AML-193 (cell line): ENCODE measurements around the gene APP.

Experiments
- DNase-seq, 2 experiments: peaks; one replicate each; lab custom pipeline; 2025; lab: John Stamatoyannopoulos, UW

APP gene

GRCh38 chr21:25977068-25977611, 193.4 kb downstream of the APP start:
- DNase-seq = no peak

GRCh38 chr21:25974964-25975363, 195.6 kb downstream of the APP start:
- DNase-seq = no peak

GRCh38 chr21:25970254-25970930, 200.2 kb downstream of the APP start:
- DNase-seq = no peak

- DNase-seq = no peak
Measured at GRCh38 chr21:25967901-25968438, 202.6 kb downstream of the APP start.

- DNase-seq = peak; percentile 67 to 75
Measured at GRCh38 chr21:25967181-25967900, 203.2 kb downstream of the APP start.

GRCh38 chr21:25965951-25966707, 204.4 kb downstream of the APP start:
- no peak for DNase-seq

GRCh38 chr21:25964926-25965325, 205.6 kb downstream of the APP start:
- no peak for DNase-seq

- no peak for DNase-seq
Measured at GRCh38 chr21:25964015-25964414, 206.6 kb downstream of the APP start.

GRCh38 chr21:25963181-25963580, 207.4 kb downstream of the APP start:
- no peak for DNase-seq

GRCh38 chr21:25961042-25961441, 209.5 kb downstream of the APP start:
- no peak for DNase-seq

- no peak for DNase-seq
Measured at GRCh38 chr21:25960402-25960801, 210.2 kb downstream of the APP start.

- no peak for DNase-seq
Measured at GRCh38 chr21:25959799-25960198, 210.8 kb downstream of the APP start.

GRCh38 chr21:25956993-25957714, 213.4 kb downstream of the APP start:
- DNase-seq = no peak

- DNase-seq = no peak
Measured at GRCh38 chr21:25955646-25956045, 214.9 kb downstream of the APP start.

- DNase-seq = no peak
Measured at GRCh38 chr21:25953659-25954058, 216.9 kb downstream of the APP start.

GRCh38 chr21:25953196-25953595, 217.4 kb downstream of the APP start:
- no peak for DNase-seq

- DNase-seq = no peak
Measured at GRCh38 chr21:25952306-25952705, 218.3 kb downstream of the APP start.

GRCh38 chr21:25949701-25950100, 220.9 kb downstream of the APP start:
- no peak for DNase-seq

- no peak for DNase-seq
Measured at GRCh38 chr21:25944672-25945213, 225.8 kb downstream of the APP start.

GRCh38 chr21:25944082-25944481, 226.5 kb downstream of the APP start:
- DNase-seq = no peak

GRCh38 chr21:25942135-25942534, 228.4 kb downstream of the APP start:
- no peak for DNase-seq

GRCh38 chr21:25939396-25939761, 231.2 kb downstream of the APP start:
- no peak for DNase-seq
